Neural crest cell (in vitro differentiated cells): ENCODE results near the gene FGF13. TPM values are rescaled to one million over a fixed set of nuclear protein-coding genes. Genes with fewer than 3 reads are reported as not detected.

Experiments used
- DNase-seq: peaks from one replicate; pipeline ENCODE4 v3.0.0; 2021; ENCODE audit warnings: low read depth, mixed read lengths, low spot score
- H3K27ac Mint-ChIP-seq: one replicate; pipeline ENCODE4 v1.8.0; 2021; ENCODE audit warnings: mild to moderate bottlenecking, mixed read lengths; ENCODE audit not compliant: unreplicated experiment
- H3K27me3 Mint-ChIP-seq: 2 replicates; pipeline ENCODE4 v1.8.0; 2021; ENCODE audit warnings: low read depth, mild to moderate bottlenecking, mixed read lengths
- H3K36me3 Mint-ChIP-seq: 2 replicates; pipeline ENCODE4 v1.8.0; 2021; ENCODE audit warnings: low read depth, mild to moderate bottlenecking, mixed read lengths
- H3K4me1 Mint-ChIP-seq: 2 replicates; pipeline ENCODE4 v1.8.0; 2021; ENCODE audit warnings: mixed read lengths
- H3K4me3 Mint-ChIP-seq: one replicate; pipeline ENCODE4 v1.8.0; 2021; ENCODE audit warnings: mild to moderate bottlenecking, mixed read lengths
- H3K9me3 Mint-ChIP-seq: 2 replicates; pipeline ENCODE4 v1.8.0; 2021; ENCODE audit warnings: mixed read lengths
- total RNA-seq: library from RNA; stranded (reverse); gene quantifications from 2 replicates; pipeline ENCODE4 v1.2.1, GENCODE V29; 2021
- TF ChIP-seq, protein P1 (sequence below): fragments of 200-600 bp; sonication (generic); conservative IDR thresholded peaks from 2 replicates; pipeline ENCODE4 v1.5.0; 2021; ENCODE audit warnings: antibody characterized with exemption, mild to moderate bottlenecking

The FGF13 gene
- total RNA-seq, 1 donor from 2014 or later, result 85.5 TPM

- no peak overlapping the region for H3K27ac Mint-ChIP-seq
- no peaks in the 10 kb centered on the region for H3K4me1 Mint-ChIP-seq
- TF ChIP-seq, protein P1, sequence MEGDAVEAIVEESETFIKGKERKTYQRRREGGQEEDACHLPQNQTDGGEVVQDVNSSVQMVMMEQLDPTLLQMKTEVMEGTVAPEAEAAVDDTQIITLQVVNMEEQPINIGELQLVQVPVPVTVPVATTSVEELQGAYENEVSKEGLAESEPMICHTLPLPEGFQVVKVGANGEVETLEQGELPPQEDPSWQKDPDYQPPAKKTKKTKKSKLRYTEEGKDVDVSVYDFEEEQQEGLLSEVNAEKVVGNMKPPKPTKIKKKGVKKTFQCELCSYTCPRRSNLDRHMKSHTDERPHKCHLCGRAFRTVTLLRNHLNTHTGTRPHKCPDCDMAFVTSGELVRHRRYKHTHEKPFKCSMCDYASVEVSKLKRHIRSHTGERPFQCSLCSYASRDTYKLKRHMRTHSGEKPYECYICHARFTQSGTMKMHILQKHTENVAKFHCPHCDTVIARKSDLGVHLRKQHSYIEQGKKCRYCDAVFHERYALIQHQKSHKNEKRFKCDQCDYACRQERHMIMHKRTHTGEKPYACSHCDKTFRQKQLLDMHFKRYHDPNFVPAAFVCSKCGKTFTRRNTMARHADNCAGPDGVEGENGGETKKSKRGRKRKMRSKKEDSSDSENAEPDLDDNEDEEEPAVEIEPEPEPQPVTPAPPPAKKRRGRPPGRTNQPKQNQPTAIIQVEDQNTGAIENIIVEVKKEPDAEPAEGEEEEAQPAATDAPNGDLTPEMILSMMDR, result no peak
- no peaks in the 10 kb centered on the region for H3K27me3 Mint-ChIP-seq
- H3K9me3 Mint-ChIP-seq, result no peaks in the 10 kb centered on the region
- no peaks in the 10 kb centered on the region for H3K36me3 Mint-ChIP-seq
- DNase-seq, result no peak
- no peak overlapping the region for H3K4me3 Mint-ChIP-seq
Observed at GRCh38 chrX:138692591-138692990, 18.9 kb downstream of the FGF13 start.

- TF ChIP-seq, protein P1, result no peak
- no peak overlapping the region for H3K27ac Mint-ChIP-seq
Observed at GRCh38 chrX:138691186-138691585, 20.3 kb downstream of the FGF13 start.

GRCh38 chrX:138690591-138690990 is 20.9 kb downstream of the FGF13 start:
- H3K36me3 Mint-ChIP-seq, result no peaks in the 10 kb centered on the region
- no peak overlapping the region for H3K4me3 Mint-ChIP-seq
- no peak for DNase-seq
- no peak overlapping the region for H3K27ac Mint-ChIP-seq
- no peaks in the 10 kb centered on the region for H3K4me1 Mint-ChIP-seq
- no peaks in the 10 kb centered on the region for H3K9me3 Mint-ChIP-seq
- TF ChIP-seq, protein P1, result no peak
- no peaks in the 10 kb centered on the region for H3K27me3 Mint-ChIP-seq

More at GRCh38 chrX:138691186-138691585, 20.3 kb downstream of the FGF13 start:
- Mint-ChIP-seq H3K4me1 (no peaks in the 10 kb centered on the region), H3K4me3 (no peak overlapping the region), H3K9me3 (no peaks in the 10 kb centered on the region), H3K36me3 (no peaks in the 10 kb centered on the region), H3K27me3 (no peaks in the 10 kb centered on the region)
- no peak for DNase-seq

DNA sequence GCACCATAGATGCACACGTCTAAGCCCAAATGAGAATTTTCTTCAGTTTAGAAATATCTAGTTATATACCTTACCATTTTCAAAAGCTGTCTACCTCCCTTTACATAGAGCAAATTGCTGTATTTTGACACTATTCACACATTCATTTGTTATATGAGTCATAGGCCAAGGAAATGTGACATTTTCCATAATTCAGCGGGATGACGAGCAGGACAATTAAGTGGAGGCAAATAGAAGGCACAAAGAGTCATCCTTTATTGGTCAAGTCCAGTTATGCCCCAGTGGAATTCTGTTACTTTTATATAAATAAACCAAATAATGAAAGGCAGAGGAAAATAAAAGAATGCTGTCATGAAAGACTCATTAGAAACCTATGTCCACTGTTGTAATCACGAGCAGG is 27.9 kb downstream of the FGF13 start:
- H3K27ac Mint-ChIP-seq, result no peak overlapping the region
- TF ChIP-seq, protein P1, result no peak
- no peaks in the 10 kb centered on the region for H3K4me1 Mint-ChIP-seq
- no peak overlapping the region for H3K4me3 Mint-ChIP-seq
- peaks cover 14% of the 10 kb centered on the region for H3K36me3 Mint-ChIP-seq
- DNase-seq, result no peak
- peaks cover 2% of the 10 kb centered on the region for H3K9me3 Mint-ChIP-seq
- H3K27me3 Mint-ChIP-seq, result no peaks in the 10 kb centered on the region

DNA sequence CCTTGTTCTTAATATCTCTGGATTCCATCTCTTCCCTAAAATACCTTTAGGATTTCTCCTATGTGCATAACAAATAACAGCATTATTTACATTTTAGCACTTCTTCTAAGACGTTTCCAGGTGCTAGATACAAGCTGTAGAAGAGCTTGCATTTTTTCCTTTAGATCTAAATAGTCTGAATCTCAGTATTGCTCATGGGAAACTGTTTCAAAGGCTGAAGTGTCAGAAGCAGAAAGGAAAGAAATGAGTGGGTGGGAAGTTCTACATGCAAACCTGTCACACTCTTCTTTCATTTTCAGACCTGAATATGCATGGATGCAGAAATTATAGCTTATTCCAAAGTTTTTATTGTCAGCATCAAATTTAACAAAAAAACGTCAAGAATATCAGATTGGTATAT is 41.8 kb downstream of the FGF13 start:
- Mint-ChIP-seq H3K4me3 (no peak overlapping the region), H3K36me3 (no peaks in the 10 kb centered on the region), H3K9me3 (no peaks in the 10 kb centered on the region), H3K27ac (no peak overlapping the region), H3K4me1 (peaks cover 17% of the 10 kb centered on the region), H3K27me3 (no peaks in the 10 kb centered on the region)
- no peak for DNase-seq
- TF ChIP-seq, protein P1, result no peak

GRCh38 chrX:138664466-138664865 is 47.1 kb downstream of the FGF13 start:
- no peak for DNase-seq
- Mint-ChIP-seq H3K36me3 (peaks cover 3% of the 10 kb centered on the region), H3K9me3 (no peaks in the 10 kb centered on the region), H3K27ac (no peak overlapping the region), H3K4me1 (peaks cover 14% of the 10 kb centered on the region), H3K4me3 (no peak overlapping the region), H3K27me3 (no peaks in the 10 kb centered on the region)
- TF ChIP-seq, protein P1, result no peak
